Measurements from ENCODE around the gene KIAA0513. TPM values are rescaled to one million over a fixed set of nuclear protein-coding genes. Genes with fewer than 3 reads are reported as not detected.

KIAA0513 gene
- total RNA-seq, 2 donors from 2014 or later: 23.1 to 71.9 TPM

DNA sequence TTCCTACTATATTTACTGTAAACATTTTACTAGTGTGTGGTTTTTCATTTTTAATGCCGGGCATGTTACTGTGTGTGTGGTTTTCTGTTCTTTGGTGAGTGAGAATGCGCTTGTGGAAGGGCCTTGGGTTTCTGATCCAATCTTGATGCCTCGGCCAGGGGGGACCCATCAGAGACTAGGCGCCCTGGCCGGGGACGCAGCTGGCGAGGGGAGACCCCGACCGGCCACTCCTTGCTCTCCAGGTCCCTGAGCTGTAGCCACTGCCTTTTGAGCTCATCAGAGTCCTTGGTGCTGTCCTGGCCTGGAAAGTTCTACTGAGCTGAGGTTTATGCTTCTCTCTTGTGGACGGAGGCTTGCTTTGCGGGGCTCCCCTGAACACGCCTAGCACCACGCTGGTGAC lies 37.5 kb downstream of the KIAA0513 start:
- WGBS, 2 donors: 90 to 95% methylated on average over 6 to 13 of the region's 13 CpGs
- no peak overlapping the region for H3K27ac ChIP-seq
- no peak overlapping the region for H3K4me3 ChIP-seq
- no peaks in the 10 kb centered on the region for H3K27me3 ChIP-seq
- ATAC-seq (no peak), DNase-seq (no peak)
- H3K9me3 ChIP-seq: no peaks in the 10 kb centered on the region
- H3K36me3 ChIP-seq (replicated peaks in 1 of 2; ENCODE audit: insufficient read depth in 1 of 2, low read depth in 2 of 2): peaks cover 4 to 6% of the 10 kb centered on the region in 2 donors
- H3K4me1 ChIP-seq: no peaks in the 10 kb centered on the region
- TF ChIP-seq POLR2A (IDR thresholded peaks at IDR 0.05): no peak
- no peak for TF ChIP-seq CTCF (IDR thresholded peaks at IDR 0.05)
- intact Hi-C loops (cut with DNase I): no loop called here

DNA sequence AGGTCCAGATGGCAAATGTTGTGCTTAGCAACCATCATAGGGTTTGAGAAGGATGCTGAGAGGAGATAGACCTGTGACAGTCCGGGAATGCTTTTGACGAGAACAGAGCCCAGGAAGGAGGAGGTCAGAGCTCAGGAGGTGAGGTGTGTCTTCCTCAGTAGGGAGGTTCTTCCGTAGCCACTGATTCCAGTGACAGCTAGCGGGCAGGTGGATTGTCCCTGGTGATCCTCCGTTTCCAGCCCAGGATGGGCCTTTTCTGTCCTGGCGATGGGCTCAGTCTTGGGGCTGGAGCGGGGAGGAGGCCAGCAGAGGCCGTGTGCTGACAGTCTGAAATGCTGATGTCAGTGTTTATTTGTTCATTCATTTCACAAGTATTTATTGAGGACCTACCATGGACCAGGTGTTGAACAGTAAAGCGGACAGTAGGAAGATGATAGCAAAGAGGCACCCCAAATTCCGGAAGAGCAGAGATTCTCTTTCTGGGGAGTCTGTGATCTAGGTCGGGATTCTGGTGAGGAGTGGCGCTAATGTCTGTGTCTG lies 38.8 kb downstream of the KIAA0513 start:
- Histone ChIP-seq H3K27ac (no peak overlapping the region), H3K4me3 (no peak overlapping the region), H3K27me3 (no peaks in the 10 kb centered on the region), H3K4me1 (no peaks in the 10 kb centered on the region), H3K9me3 (no peaks in the 10 kb centered on the region), H3K36me3 (replicated peaks in 1 of 2; ENCODE audit: insufficient read depth in 1 of 2, low read depth in 2 of 2) (peaks cover 4 to 8% of the 10 kb centered on the region in 2 donors)
- intact Hi-C loops (cut with DNase I): no loop called here
- 91 to 92% methylated on average over 12 of the region's 12 CpGs for WGBS, 2 donors
- ATAC-seq (no peak), DNase-seq (no peak)
- TF ChIP-seq CTCF (IDR thresholded peaks at IDR 0.05) (no peak), POLR2A (IDR thresholded peaks at IDR 0.05) (no peak)

GRCh38 chr16:85067024-85067423 lies 39.4 kb downstream of the KIAA0513 start:
- Histone ChIP-seq H3K27me3 (no peaks in the 10 kb centered on the region), H3K4me3 (no peak overlapping the region), H3K27ac (no peak overlapping the region), H3K36me3 (replicated peaks in 1 of 2; ENCODE audit: insufficient read depth in 1 of 2, low read depth in 2 of 2) (peaks cover 4 to 8% of the 10 kb centered on the region in 2 donors), H3K4me1 (no peaks in the 10 kb centered on the region), H3K9me3 (no peaks in the 10 kb centered on the region)
- no peak for TF ChIP-seq CTCF (IDR thresholded peaks at IDR 0.05)
- no peak for TF ChIP-seq POLR2A (IDR thresholded peaks at IDR 0.05)
- intact Hi-C loops (cut with DNase I): no loop called here
- DNase-seq (no peak), ATAC-seq (no peak)
- WGBS, 2 donors: 88 to 94% methylated on average over 12 to 15 of the region's 18 CpGs

DNA sequence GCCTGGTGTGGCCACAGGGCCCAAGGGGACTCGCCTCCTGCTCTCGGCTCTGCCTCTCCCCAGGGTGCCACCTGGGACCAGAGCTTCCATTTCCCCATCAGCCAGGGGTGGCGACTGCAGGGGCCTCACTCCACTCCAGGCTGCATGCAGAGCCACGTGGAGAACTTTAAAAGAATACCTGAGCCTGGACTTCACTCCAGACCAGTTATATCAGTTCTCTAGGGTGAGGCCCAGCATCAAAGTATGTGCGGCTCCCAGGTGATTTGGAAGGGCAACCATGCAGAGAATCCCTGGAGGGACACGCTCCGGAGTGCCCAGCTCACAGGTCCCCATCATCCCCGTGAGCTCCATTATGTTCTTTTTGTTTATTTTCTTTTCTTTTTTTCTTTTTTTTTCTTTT lies 39.8 kb downstream of the KIAA0513 start:
- Histone ChIP-seq H3K9me3 (no peaks in the 10 kb centered on the region), H3K27ac (no peak overlapping the region), H3K27me3 (no peaks in the 10 kb centered on the region), H3K4me1 (no peaks in the 10 kb centered on the region), H3K4me3 (no peak overlapping the region), H3K36me3 (replicated peaks in 1 of 2; ENCODE audit: insufficient read depth in 1 of 2, low read depth in 2 of 2) (peaks cover 4 to 8% of the 10 kb centered on the region in 2 donors)
- no peak for TF ChIP-seq CTCF (IDR thresholded peaks at IDR 0.05)
- TF ChIP-seq POLR2A (IDR thresholded peaks at IDR 0.05): no peak
- DNase-seq (no peak), ATAC-seq (no peak)
- WGBS, 2 donors: 91 to 94% methylated on average over 8 of the region's 8 CpGs
- intact Hi-C loops (cut with DNase I): no loop called here

- intact Hi-C loops (cut with DNase I): no loop called here
- Histone ChIP-seq H3K4me3 (no peak overlapping the region), H3K4me1 (no peaks in the 10 kb centered on the region), H3K36me3 (replicated peaks in 1 of 2; ENCODE audit: insufficient read depth in 1 of 2, low read depth in 2 of 2) (peaks cover 4 to 14% of the 10 kb centered on the region in 2 donors), H3K27ac (no peak overlapping the region), H3K27me3 (no peaks in the 10 kb centered on the region), H3K9me3 (no peaks in the 10 kb centered on the region)
- WGBS, 2 donors: 90 to 94% methylated on average over 7 to 8 of the region's 8 CpGs
- ATAC-seq (no peak), DNase-seq (no peak)
- TF ChIP-seq CTCF (IDR thresholded peaks at IDR 0.05) (no peak), POLR2A (IDR thresholded peaks at IDR 0.05) (no peak)
Measured at GRCh38 chr16:85068746-85069145, 41.2 kb downstream of the KIAA0513 start.

All from body of pancreas (tissue), 4 donors.